Vagina (tissue), 2 donors: Measurements from ENCODE around the gene NUP93. TPM values are rescaled to one million over a fixed set of nuclear protein-coding genes. Genes with fewer than 3 reads are reported as not detected.
"Not testable (repeated sequence)": the region's sequence is repeated elsewhere in the genome, so short reads cannot be mapped to it uniquely, and the experiment has no call there.

ENCODE experiments used
- DNase-seq, 2 donors: peaks; one replicate each; pipeline ENCODE4 v3.0.0-alpha.2; 2017; ENCODE audit errors: extremely low spot score in 2 of 2
- H3K27ac ChIP-seq: fragments of 200-600 bp; sonication (generic); one replicate; pipeline ENCODE4 v1.5.1; 2019
- H3K27me3 ChIP-seq: fragments of 200-600 bp; sonication (generic); one replicate; pipeline ENCODE4 v1.5.1; 2019
- H3K36me3 ChIP-seq, 2 donors: fragments of 200-600 bp; sonication (generic); one replicate each; pipeline ENCODE4 v1.5.1; 2017 to 2019
- H3K4me1 ChIP-seq: fragments of 200-600 bp; sonication (generic); one replicate; pipeline ENCODE4 v1.5.1; 2019
- H3K4me3 ChIP-seq, 2 donors: fragments of 200-600 bp; sonication (generic); 1 replicate in 1 of 2; 2 replicates in 1 of 2; pipeline ENCODE4 v1.5.1; 2016 to 2019
- H3K9me3 ChIP-seq: fragments of 200-600 bp; sonication (generic); one replicate; pipeline ENCODE4 v1.5.1; 2019
- POLR2A ChIP-seq, 2 donors: fragments of 450-650 bp; IDR thresholded peaks; one replicate each; pipeline ENCODE4 v1.6.1; 2017; ENCODE audit warnings: antibody characterized with exemption in 2 of 2, mild to moderate bottlenecking in 2 of 2, moderate library complexity in 2 of 2
- POLR2AphosphoS5 ChIP-seq, 2 donors: sonication (generic); formaldehyde crosslinking; IDR thresholded peaks; one replicate each; pipeline ENCODE4 v1.9.0; 2017; ENCODE audit warnings: antibody characterized with exemption in 2 of 2, mild to moderate bottlenecking in 2 of 2, low read depth in 1 of 2; ENCODE audit not compliant: insufficient read depth in 1 of 2
- intact Hi-C: fragments of 100-400 bp; cut with DNase I; formaldehyde crosslinking; loops from one replicate; pipeline ENCODE4 v1.15.1; 2023
- total RNA-seq: library from RNA; depleted of rRNA; stranded (reverse); fragments of >200 nt; gene quantifications from one replicate; pipeline ENCODE4 v1.2.3, GENCODE V29; 2016
- TF ChIP-seq, protein P1 (sequence below), 3 experiments: fragments of 450-650 bp in 2 of 3; fragments of 200-600 bp in 1 of 3; sonication (generic) in 1 of 3; IDR thresholded peaks; one replicate each; pipeline ENCODE4 v1.5.1; 2017 to 2019; ENCODE audit warnings: antibody characterized with exemption in 3 of 3, mild to moderate bottlenecking in 2 of 3, moderate library complexity in 2 of 3

Gene NUP93
- total RNA-seq, 1 donor from 2014 or later = 43.7 TPM

DNA sequence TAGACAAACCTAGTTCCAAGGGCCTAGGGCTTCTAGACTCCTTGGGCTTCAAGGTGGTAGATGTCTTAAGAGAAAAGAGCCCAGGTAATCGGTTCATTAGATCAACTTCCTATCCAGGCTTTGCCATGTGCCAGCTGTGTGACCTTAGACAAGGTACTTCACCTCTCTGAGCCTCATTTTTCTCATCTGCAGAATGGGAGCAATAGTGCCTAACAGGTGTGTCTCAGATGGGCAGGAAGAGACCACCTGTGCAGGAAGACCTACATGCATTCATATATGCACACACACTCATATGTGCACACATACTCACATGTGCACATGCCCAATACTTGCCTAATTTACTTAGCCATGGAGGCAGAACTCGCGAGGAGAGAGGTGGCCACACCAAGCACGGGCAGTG, 150.8 kb downstream of the NUP93 start:
- Histone ChIP-seq H3K9me3 (no peaks in the 10 kb centered on the region), H3K27me3 (no peaks in the 10 kb centered on the region), H3K4me3 (no peak overlapping the region), H3K27ac (no peak overlapping the region), H3K36me3 (no peaks in the 10 kb centered on the region), H3K4me1 (no peaks in the 10 kb centered on the region)
- intact Hi-C loops = no loop called here
- DNase-seq = no peak
- TF ChIP-seq POLR2AphosphoS5 (IDR thresholded peaks at IDR 0.05; ENCODE audit: insufficient read depth in 1 of 2, low read depth in 1 of 2) = no peak
- TF ChIP-seq POLR2A (IDR thresholded peaks at IDR 0.05) = no peak
- TF ChIP-seq, protein P1, sequence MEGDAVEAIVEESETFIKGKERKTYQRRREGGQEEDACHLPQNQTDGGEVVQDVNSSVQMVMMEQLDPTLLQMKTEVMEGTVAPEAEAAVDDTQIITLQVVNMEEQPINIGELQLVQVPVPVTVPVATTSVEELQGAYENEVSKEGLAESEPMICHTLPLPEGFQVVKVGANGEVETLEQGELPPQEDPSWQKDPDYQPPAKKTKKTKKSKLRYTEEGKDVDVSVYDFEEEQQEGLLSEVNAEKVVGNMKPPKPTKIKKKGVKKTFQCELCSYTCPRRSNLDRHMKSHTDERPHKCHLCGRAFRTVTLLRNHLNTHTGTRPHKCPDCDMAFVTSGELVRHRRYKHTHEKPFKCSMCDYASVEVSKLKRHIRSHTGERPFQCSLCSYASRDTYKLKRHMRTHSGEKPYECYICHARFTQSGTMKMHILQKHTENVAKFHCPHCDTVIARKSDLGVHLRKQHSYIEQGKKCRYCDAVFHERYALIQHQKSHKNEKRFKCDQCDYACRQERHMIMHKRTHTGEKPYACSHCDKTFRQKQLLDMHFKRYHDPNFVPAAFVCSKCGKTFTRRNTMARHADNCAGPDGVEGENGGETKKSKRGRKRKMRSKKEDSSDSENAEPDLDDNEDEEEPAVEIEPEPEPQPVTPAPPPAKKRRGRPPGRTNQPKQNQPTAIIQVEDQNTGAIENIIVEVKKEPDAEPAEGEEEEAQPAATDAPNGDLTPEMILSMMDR (IDR thresholded peaks at IDR 0.05) = no peak

DNA sequence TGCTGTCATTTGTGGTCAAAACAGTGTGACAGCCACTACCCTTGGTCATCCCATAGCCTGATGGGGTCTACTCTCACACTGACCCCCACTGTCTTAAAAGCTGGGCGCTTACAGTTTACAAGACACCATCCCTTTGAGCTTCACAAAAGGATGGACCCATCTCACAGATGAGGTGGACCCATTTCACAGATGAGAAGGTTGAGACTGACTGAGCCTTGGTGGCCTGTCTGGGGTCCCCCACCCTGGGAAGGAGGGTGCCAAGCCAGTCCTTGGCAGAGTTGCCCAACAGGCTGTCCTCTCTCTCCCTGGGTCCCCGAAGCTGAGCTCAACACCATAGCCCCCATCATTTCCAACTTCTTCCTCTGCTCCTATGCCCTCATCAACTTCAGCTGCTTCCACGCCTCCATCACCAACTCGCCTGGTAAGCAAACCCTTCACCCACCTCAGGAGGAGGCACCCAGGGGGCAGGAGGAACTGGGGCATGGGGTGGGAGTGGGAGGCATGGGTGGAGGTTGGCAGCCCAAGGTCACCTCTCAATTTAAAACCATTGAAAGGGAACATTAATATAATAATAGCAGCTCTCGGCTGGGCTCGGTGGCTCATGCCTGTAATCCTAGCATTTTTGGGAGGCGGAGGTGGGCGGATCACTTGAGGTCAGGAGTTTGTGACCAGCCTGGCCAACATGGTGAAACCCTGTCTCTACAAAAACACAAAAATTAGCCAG, 152.3 kb downstream of the NUP93 start:
- Histone ChIP-seq H3K4me1 (no peaks in the 10 kb centered on the region), H3K27me3 (no peaks in the 10 kb centered on the region), H3K9me3 (no peaks in the 10 kb centered on the region), H3K36me3 (no peaks in the 10 kb centered on the region), H3K4me3 (no peak overlapping the region), H3K27ac (no peak overlapping the region)
- DNase-seq = no peak
- TF ChIP-seq POLR2A (IDR thresholded peaks at IDR 0.05) = no peak
- no peak for TF ChIP-seq POLR2AphosphoS5 (IDR thresholded peaks at IDR 0.05; ENCODE audit: insufficient read depth in 1 of 2, low read depth in 1 of 2)
- TF ChIP-seq, protein P1 (IDR thresholded peaks at IDR 0.05) = no peak
- intact Hi-C loops = no loop called here

DNA sequence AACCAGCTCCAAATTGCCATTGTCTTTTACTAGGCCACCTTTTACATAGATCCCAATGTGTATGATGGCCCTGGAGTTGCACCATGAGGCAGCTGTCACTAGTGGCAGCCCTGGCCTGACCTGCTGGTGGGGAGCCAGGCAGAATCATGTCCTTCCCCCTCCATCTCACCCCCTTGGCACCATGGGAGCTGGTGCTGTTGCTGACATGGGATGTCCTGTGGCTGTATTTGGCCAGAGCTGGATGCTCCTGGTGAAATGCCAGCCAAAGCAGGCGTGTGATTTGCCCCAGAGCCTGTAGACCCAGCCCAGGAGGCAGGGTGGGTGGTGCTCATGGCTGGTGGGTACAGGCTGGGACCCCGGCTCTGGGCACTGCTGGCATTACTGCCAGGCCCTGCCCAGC, 153.7 kb downstream of the NUP93 start:
- no peak overlapping the region for H3K27ac ChIP-seq
- DNase-seq = no peak
- intact Hi-C loops = no loop called here
- H3K4me1 ChIP-seq = no peaks in the 10 kb centered on the region
- H3K9me3 ChIP-seq = no peaks in the 10 kb centered on the region
- TF ChIP-seq POLR2A (IDR thresholded peaks at IDR 0.05) = no peak
- no peak for TF ChIP-seq POLR2AphosphoS5 (IDR thresholded peaks at IDR 0.05; ENCODE audit: insufficient read depth in 1 of 2, low read depth in 1 of 2)
- TF ChIP-seq, protein P1 (IDR thresholded peaks at IDR 0.05) = no peak
- no peaks in the 10 kb centered on the region for H3K27me3 ChIP-seq
- H3K4me3 ChIP-seq = no peak overlapping the region
- no peaks in the 10 kb centered on the region for H3K36me3 ChIP-seq

DNA sequence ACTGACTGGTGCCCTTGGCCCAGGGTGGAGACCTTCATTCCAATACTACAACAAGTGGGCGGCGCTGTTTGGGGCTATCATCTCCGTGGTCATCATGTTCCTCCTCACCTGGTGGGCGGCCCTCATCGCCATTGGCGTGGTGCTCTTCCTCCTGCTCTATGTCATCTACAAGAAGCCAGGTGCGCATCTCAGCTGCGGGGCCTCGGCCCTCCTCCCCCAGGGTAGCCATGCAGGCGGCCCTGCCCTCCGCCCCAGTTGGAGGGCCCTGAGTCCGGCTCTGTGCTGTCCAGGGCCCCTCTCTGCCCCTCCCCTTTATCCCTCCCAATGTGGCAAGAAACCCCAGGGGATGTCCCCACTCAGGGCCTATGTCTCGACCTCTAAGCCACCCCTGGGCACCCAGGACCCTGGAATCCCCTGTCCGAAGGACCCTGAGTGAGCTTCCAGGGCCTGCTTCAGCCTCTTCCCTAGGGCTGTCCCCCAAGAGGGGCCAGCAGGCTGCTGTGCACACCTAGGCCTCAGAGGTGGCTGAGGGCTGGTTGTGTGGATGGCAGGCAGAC, 154.2 kb downstream of the NUP93 start:
- TF ChIP-seq, protein P1 (IDR thresholded peaks at IDR 0.05) = no peak
- TF ChIP-seq POLR2A (IDR thresholded peaks at IDR 0.05) (no peak), POLR2AphosphoS5 (IDR thresholded peaks at IDR 0.05; ENCODE audit: insufficient read depth in 1 of 2, low read depth in 1 of 2) (no peak)
- intact Hi-C loops = no loop called here
- DNase-seq = no peak
- Histone ChIP-seq H3K27me3 (no peaks in the 10 kb centered on the region), H3K9me3 (no peaks in the 10 kb centered on the region), H3K27ac (no peak overlapping the region), H3K4me3 (no peak overlapping the region), H3K4me1 (no peaks in the 10 kb centered on the region), H3K36me3 (no peaks in the 10 kb centered on the region)

DNA sequence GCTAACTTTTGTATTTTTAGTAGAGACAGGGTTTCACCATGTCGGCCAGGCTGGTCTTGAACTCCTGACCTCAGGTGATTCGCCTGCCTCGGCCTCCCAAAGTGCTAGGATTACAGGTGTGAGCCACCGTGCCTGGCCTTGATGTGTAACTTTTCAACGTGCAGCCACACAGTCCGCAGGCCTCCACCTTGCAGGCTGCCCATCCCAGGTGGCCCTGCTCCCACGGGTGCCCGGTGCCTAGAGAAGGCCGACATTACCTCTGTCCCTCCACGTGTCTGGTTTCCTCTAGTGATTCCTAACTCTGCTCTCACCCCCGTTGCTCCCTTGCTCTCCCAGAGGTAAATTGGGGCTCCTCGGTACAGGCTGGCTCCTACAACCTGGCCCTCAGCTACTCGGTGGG, 155.0 kb downstream of the NUP93 start:
- H3K4me3 ChIP-seq, H3K36me3 ChIP-seq, H3K27ac ChIP-seq, intact Hi-C loops, H3K4me1 ChIP-seq, DNase-seq, H3K9me3 ChIP-seq, H3K27me3 ChIP-seq: not testable (repeated sequence)
